HEK293T (cell line): ENCODE results near the gene GARNL3.

Source experiments
- BHLHE40 ChIP-seq: fragments of 450-650 bp; IDR thresholded peaks from 2 replicates; pipeline ENCODE4 v1.6.1; 2016; ENCODE audit warnings: mild to moderate bottlenecking, moderate library complexity, borderline replicate concordance
- CTBP1 ChIP-seq: fragments of 450-650 bp; IDR thresholded peaks from 2 replicates; pipeline ENCODE4 v1.6.1; 2016; ENCODE audit warnings: borderline replicate concordance
- ELF4 ChIP-seq: fragments of 450-650 bp; IDR thresholded peaks from 2 replicates; pipeline ENCODE4 v1.6.1; 2017; ENCODE audit warnings: antibody characterized with exemption
- FOXA1 ChIP-seq: fragments of 450-650 bp; IDR thresholded peaks from 2 replicates; pipeline ENCODE4 v1.6.1; 2016; ENCODE audit warnings: mild to moderate bottlenecking
- FOXK2 ChIP-seq: fragments of 450-650 bp; IDR thresholded peaks from 2 replicates; pipeline ENCODE4 v1.6.1; 2016; ENCODE audit warnings: mild to moderate bottlenecking
- FOXM1 ChIP-seq: fragments of 450-650 bp; IDR thresholded peaks from 2 replicates; pipeline ENCODE4 v1.6.1; 2017; ENCODE audit warnings: mild to moderate bottlenecking, borderline replicate concordance
- L3MBTL2 ChIP-seq: fragments of 450-650 bp; conservative IDR thresholded peaks from 2 replicates; pipeline ENCODE4 v1.6.1; 2016; ENCODE audit warnings: mild to moderate bottlenecking
- NFRKB ChIP-seq: fragments of 450-650 bp; IDR thresholded peaks from 2 replicates; pipeline ENCODE4 v1.6.1; 2016; ENCODE audit warnings: mild to moderate bottlenecking, moderate library complexity
- SP1 ChIP-seq: fragments of 450-650 bp; IDR thresholded peaks from 2 replicates; pipeline ENCODE4 v1.6.1; 2017
- ZNF384 ChIP-seq: fragments of 450-650 bp; IDR thresholded peaks from 2 replicates; pipeline ENCODE4 v1.6.1; 2016

- TF ChIP-seq ZNF384 (no peak), SP1 (no peak), FOXM1 (no peak), CTBP1 (no peak), FOXA1 (no peak), ELF4 (no peak), BHLHE40 (no peak), FOXK2 (no peak), L3MBTL2 (no peak), NFRKB (no peak)
These were observed 89.3 kb downstream of the GARNL3 start for GRCh38 chr9:127353882-127354281.
